GM12878 (cell line): Measurements from ENCODE around the gene DNTT. TPM values are rescaled to one million over a fixed set of nuclear protein-coding genes. Genes with fewer than 3 reads are reported as not detected.

ENCODE experiments used
- ATAC-seq: fragments of 200-7000 bp; cut with Tn5 transposase; 3 replicates; pipeline ENCODE4 v1.9.1; 2020; ENCODE audit warnings: mild to moderate bottlenecking, moderate library complexity
- BruUV-seq: library from RNA; stranded (reverse); fragments of 400-500 nt; replicated peaks from 2 replicates; lab custom pipeline; 2021; lab: Mats Ljungman, UMichigan
- CTCF ChIA-PET: fragments of 300-600 bp; sonication (Branson Sonifier 250); formaldehyde crosslinking; extraction: SDS; loops from one replicate; lab custom pipeline; 2021; ENCODE audit warnings: inconsistent platforms; lab: Yijun Ruan, JAX
- POLR2A ChIA-PET: fragments of 350-600 bp; formaldehyde crosslinking; extraction: SDS; loops from one replicate; lab custom pipeline; 2021; ENCODE audit warnings: inconsistent platforms; lab: Charles Lee
- RAD21 ChIA-PET: fragments of 300-600 bp; sonication (Branson Sonifier 250); formaldehyde crosslinking; loops from one replicate; lab custom pipeline; 2023; ENCODE audit warnings: antibody characterized with exemption; ENCODE audit not compliant: unreplicated experiment; lab: Charles Lee
- SMC1A ChIA-PET: fragments of 300-600 bp; sonication (Branson Sonifier 250); formaldehyde crosslinking; loops from one replicate; lab custom pipeline; 2023; ENCODE audit not compliant: unreplicated experiment, uncharacterized antibody; lab: Charles Lee
- DNase-seq: peaks from one replicate; pipeline ENCODE4 v3.0.0-alpha.2; 2011; ENCODE audit warnings: low read depth, low spot score
- FAIRE-seq: peaks from 3 replicates; lab custom pipeline; 2011; peaks lifted over from hg19 to GRCh38; lab: Jason Lieb, UNC
- H2AFZ ChIP-seq: 2 replicates; pipeline ENCODE4 v1.6.0; 2011; ENCODE audit warnings: low read depth, low read length, control low read depth; ENCODE audit not compliant: control insufficient read depth
- H3K27ac ChIP-seq: 2 replicates; pipeline ENCODE4 v1.5.1; 2011; ENCODE audit warnings: control low read depth; ENCODE audit not compliant: control insufficient read depth, insufficient read depth
- H3K27me3 ChIP-seq, 2 experiments: replicated peaks in 1 of 2; 2 replicates each; pipeline versions ENCODE4 v1.6.0 to v1.6.1; 2011; ENCODE audit warnings: low read length in 1 of 2; ENCODE audit not compliant: control insufficient read depth in 2 of 2, insufficient read depth in 2 of 2
- H3K36me3 ChIP-seq, 2 experiments: 2 replicates each; pipeline ENCODE4 v1.5.1; 2011; ENCODE audit warnings: low read length in 1 of 2; ENCODE audit not compliant: control insufficient read depth in 2 of 2, insufficient read depth in 2 of 2
- H3K4me1 ChIP-seq: 2 replicates; pipeline ENCODE4 v1.6.1; 2011; ENCODE audit warnings: mild to moderate bottlenecking, low read length, moderate library complexity, mixed read lengths; ENCODE audit not compliant: control insufficient read depth, insufficient read depth
- H3K4me2 ChIP-seq: 2 replicates; pipeline ENCODE4 v1.6.0; 2011; ENCODE audit warnings: control low read depth; ENCODE audit not compliant: control insufficient read depth, insufficient read depth
- H3K4me3 ChIP-seq: fragments of 200-600 bp; sonication (generic); 2 replicates; pipeline ENCODE4 v1.5.1; 2016
- H3K79me2 ChIP-seq: 2 replicates; pipeline ENCODE4 v1.6.0; 2011; ENCODE audit warnings: low read length; ENCODE audit not compliant: control insufficient read depth, insufficient read depth
- H3K9ac ChIP-seq: 2 replicates; pipeline ENCODE4 v1.8.0; 2011; ENCODE audit warnings: low read length, control low read depth, mixed read lengths; ENCODE audit not compliant: control insufficient read depth, insufficient read depth
- H3K9me3 ChIP-seq: replicated peaks from 3 replicates; pipeline ENCODE4 v1.5.1; 2011; ENCODE audit warnings: mild to moderate bottlenecking, low read length; ENCODE audit not compliant: control insufficient read depth, insufficient read depth
- H4K20me1 ChIP-seq: 2 replicates; pipeline ENCODE4 v1.6.0; 2011; ENCODE audit not compliant: control insufficient read depth, insufficient read depth
- ATF2 ChIP-seq: IDR thresholded peaks from 2 replicates; pipeline ENCODE4 v1.6.1; 2012; ENCODE audit warnings: low read length, inconsistent platforms
- BHLHE40 ChIP-seq, 2 experiments: fragments of 450-650 bp in 1 of 2; IDR thresholded peaks; 2 replicates each; pipeline ENCODE4 v1.6.1; 2011 to 2017; ENCODE audit warnings: low read depth in 2 of 2, borderline replicate concordance in 1 of 2, improper control_type of control experiment in 1 of 2, low read length in 1 of 2, mild to moderate bottlenecking in 1 of 2
- CBX5 ChIP-seq: sonication (generic); IDR thresholded peaks from 2 replicates; pipeline ENCODE4 v1.6.1; 2016; ENCODE audit warnings: low read depth, moderate library complexity, mild to moderate bottlenecking, inconsistent platforms
- DPF2 ChIP-seq: fragments of 450-650 bp; IDR thresholded peaks from 2 replicates; pipeline ENCODE4 v1.6.1; 2017; ENCODE audit warnings: mild to moderate bottlenecking
- EED ChIP-seq: sonication (generic); IDR thresholded peaks from 2 replicates; pipeline ENCODE4 v1.6.1; 2016; ENCODE audit warnings: antibody characterized with exemption, low read depth
- ESRRA ChIP-seq: IDR thresholded peaks from 2 replicates; pipeline ENCODE4 v1.6.1; 2012; ENCODE audit warnings: mild to moderate bottlenecking, low read length, improper control_type of control experiment
- JUNB ChIP-seq: IDR thresholded peaks from 2 replicates; pipeline ENCODE4 v1.6.1; 2016; ENCODE audit warnings: antibody characterized with exemption, mild to moderate bottlenecking
- LARP7 ChIP-seq: fragments of 450-650 bp; IDR thresholded peaks from 2 replicates; pipeline ENCODE4 v1.6.1; 2017; ENCODE audit warnings: mild to moderate bottlenecking
- NFXL1 ChIP-seq: fragments of 450-650 bp; IDR thresholded peaks from 2 replicates; pipeline ENCODE4 v1.6.1; 2017; ENCODE audit warnings: antibody characterized with exemption, mild to moderate bottlenecking, borderline replicate concordance
- NFYB ChIP-seq: IDR thresholded peaks from 2 replicates; pipeline ENCODE4 v1.6.1; 2011; ENCODE audit warnings: low read depth, mild to moderate bottlenecking, low read length, improper control_type of control experiment, moderate library complexity; ENCODE audit not compliant: insufficient read depth
- TARDBP ChIP-seq: IDR thresholded peaks from 2 replicates; pipeline ENCODE4 v1.6.1; 2016; ENCODE audit warnings: borderline replicate concordance
- ZNF217 ChIP-seq: fragments of 450-650 bp; IDR thresholded peaks from 2 replicates; pipeline ENCODE4 v1.6.1; 2017; ENCODE audit warnings: antibody characterized with exemption, mild to moderate bottlenecking
- WGBS: methylation state at CpG from one replicate; pipeline ENCODE4 v1.1.6; 2016; ENCODE audit warnings: low lambda C conversion rate; ENCODE audit not compliant: insufficient replicate concordance, insufficient coverage; ENCODE audit errors: missing lambda C conversion rate; 5-methylcytosine and 5-hydroxymethylcytosine counted together
- in situ Hi-C: fragments of 300-500 bp; cut with MboI; formaldehyde crosslinking; loops from 9 replicates; pipeline ENCODE4 v1.14.3; 2018; ENCODE audit warnings: mixed read lengths
- intact Hi-C: fragments of 100-400 bp; cut with micrococcal nuclease; formaldehyde crosslinking; loops from one replicate; pipeline ENCODE4 v1.14.2; 2022; ENCODE audit not compliant: unreplicated experiment
- polyA plus RNA-seq, 11 experiments: library from polyadenylated mRNA; depleted of rRNA in 4 of 11; unstranded in 6 of 11; stranded (reverse) in 5 of 11; fragments of >200 nt; fragmentation: Nextera tagmentation in 4 of 11; fragmentation: Illumina TruSeq in 1 of 11; extraction: Ambion mirVana in 4 of 11; extraction: Trizol in 1 of 11; gene quantifications; 1 replicate in 1 of 11; 2 replicates in 10 of 11; pipeline versions ENCODE4 v1.2.1 to v1.2.3, GENCODE V29; 2011 to 2016; ENCODE audit warnings: inconsistent platforms in 2 of 11, missing spikeins in 2 of 11, low read depth in 1 of 11
- total RNA-seq, 4 experiments: library from RNA; depleted of rRNA in 3 of 4; stranded (reverse); fragments of >200 nt in 3 of 4; fragmentation: Illumina TruSeq in 1 of 4; extraction: Trizol in 1 of 4; gene quantifications; 2 replicates each; pipeline versions ENCODE4 v1.2.1 to v1.2.3, GENCODE V29; 2013 to 2021

DNTT gene
- total and polyA plus RNA-seq, 10 of the 15 experiments (the other 5 are each of a cell fraction or from before 2014, with no cell fraction given) = 0.06 to 0.13 (median 0.09) TPM; not detected in 5

GRCh38 chr10:96301616-96302015, 2.6 kb upstream of the DNTT start (continued):
- TF ChIP-seq ATF2 (no peak), JUNB (no peak), ZNF217 (no peak), ESRRA (no peak), EED (no peak), NFYB (no peak)
- TF ChIP-seq, all 136 proteins: peak for 0

GRCh38 chr10:96305019-96305418, 785 bp downstream of the DNTT start:
- H3K36me3 ChIP-seq = no peaks in the 10 kb centered on the region
- H3K4me3 ChIP-seq = no peak overlapping the region
- no peaks in the 10 kb centered on the region for H4K20me1 ChIP-seq
- no peaks in the 10 kb centered on the region for H3K79me2 ChIP-seq
- ChIA-PET POLR2A (interaction anchor here (0.8 kb wide), 1 partner anchor 31 kb away, joined by 3 read pairs; no protein-coding TSS in a partner anchor), SMC1A (interaction anchor here (0.8 to 1.2 kb wide), 2 partner anchors 13 to 83 kb away, joined by 3 read pairs; no protein-coding TSS in a partner anchor), RAD21 (no interaction called here), CTCF (interaction anchor here (0.7 to 3.4 kb wide), 4 partner anchors 11 to 112 kb away, joined by 3 to 24 read pairs (median 3); no protein-coding TSS in a partner anchor)
- no peaks in the 10 kb centered on the region for H3K9me3 ChIP-seq
- H3K27me3 ChIP-seq = peaks cover 0 to 2% of the 10 kb centered on the region in 2 experiments; a peak in 1 of 4 replicates
- ATAC-seq = no peak
- no peak overlapping the region for H3K4me2 ChIP-seq
- in situ Hi-C loops = no loop called here
- no peak overlapping the region for H2AFZ ChIP-seq
- no peak overlapping the region for H3K27ac ChIP-seq
- FAIRE-seq = no peak
- H3K4me1 ChIP-seq = no peaks in the 10 kb centered on the region
- H3K9ac ChIP-seq = no peak overlapping the region
- DNase-seq = no peak
- intact Hi-C loops = no loop called here
- no peak for TF ChIP-seq LARP7
- no peak for TF ChIP-seq NFXL1
- TF ChIP-seq BHLHE40 (IDR thresholded peaks at IDR 0.05; ENCODE audit: borderline replicate concordance in 1 of 2, low read depth in 2 of 2, low read length in 1 of 2) = no peak
- no peak for TF ChIP-seq DPF2
- TF ChIP-seq TARDBP = no peak
- no peak for TF ChIP-seq CBX5
- BruUV-seq = no TSS peak
- 86% methylated on average over 3 of the region's 3 CpGs for WGBS
